ENCODE data around the gene TRAPPC8.
"Not testable (repeated sequence)": the region's sequence is repeated elsewhere in the genome, so short reads cannot be mapped to it uniquely, and the experiment has no call there.

The TRAPPC8 gene

GRCh38 chr18:31929273-31929672, 13.7 kb downstream of the TRAPPC8 start:
- TF ChIP-seq CTCF (IDR thresholded peaks at IDR 0.05; ENCODE audit: borderline replicate concordance, extremely low read depth, low read length, poor library complexity, severe bottlenecking) = no peak
- no peak for TF ChIP-seq EZH2 (IDR thresholded peaks at IDR 0.05; ENCODE audit: borderline replicate concordance, low read depth, low read length, severe bottlenecking)
- Histone ChIP-seq H3K4me3 (ENCODE audit: low read depth in 1 of 2, low read length in 2 of 2) (no peak overlapping the region), H3K9me3 (ENCODE audit: insufficient read depth, low read length, severe bottlenecking) (no peaks in the 10 kb centered on the region), H3K4me1 (ENCODE audit: insufficient read depth, low read length) (no peaks in the 10 kb centered on the region), H3K27me3 (ENCODE audit: insufficient read depth, low read length, poor library complexity) (no peaks in the 10 kb centered on the region), H4K20me1 (ENCODE audit: insufficient read depth, low read length) (peaks cover 4% of the 10 kb centered on the region; the same call in 1 of the 2 replicates), H3K4me2 (ENCODE audit: insufficient read depth, low read length) (no peak overlapping the region), H2AFZ (ENCODE audit: low read depth, low read length) (no peak overlapping the region), H3K79me2 (ENCODE audit: insufficient read depth, low read length) (peaks cover 73% of the 10 kb centered on the region), H3K27ac (ENCODE audit: low read length) (no peak overlapping the region), H3K9ac (ENCODE audit: low read depth, low read length) (no peak overlapping the region), H3K36me3 (ENCODE audit: insufficient read depth, low read length) (peaks cover 45% of the 10 kb centered on the region)
- ATAC-seq (ENCODE audit: insufficient read depth, low read depth) (no peak), DNase-seq (no peak)

GRCh38 chr18:31926988-31927387, 15.9 kb downstream of the TRAPPC8 start:
- Histone ChIP-seq H3K79me2 (ENCODE audit: insufficient read depth, low read length) (peaks cover 68% of the 10 kb centered on the region), H3K36me3 (ENCODE audit: insufficient read depth, low read length) (peaks cover 50% of the 10 kb centered on the region)
- not testable (repeated sequence) for H4K20me1 ChIP-seq (ENCODE audit: insufficient read depth, low read length); H3K27me3 ChIP-seq (ENCODE audit: insufficient read depth, low read length, poor library complexity); H3K4me2 ChIP-seq (ENCODE audit: insufficient read depth, low read length); H3K9me3 ChIP-seq (ENCODE audit: insufficient read depth, low read length, severe bottlenecking); ATAC-seq (ENCODE audit: insufficient read depth, low read depth); H3K9ac ChIP-seq (ENCODE audit: low read depth, low read length); H2AFZ ChIP-seq (ENCODE audit: low read depth, low read length); H3K4me1 ChIP-seq (ENCODE audit: insufficient read depth, low read length); H3K27ac ChIP-seq (ENCODE audit: low read length); DNase-seq; H3K4me3 ChIP-seq (ENCODE audit: low read depth in 1 of 2, low read length in 2 of 2)

- no peaks in the 10 kb centered on the region; the same call in 1 of the 2 replicates for H4K20me1 ChIP-seq (ENCODE audit: insufficient read depth, low read length)
- H2AFZ ChIP-seq (ENCODE audit: low read depth, low read length) = no peak overlapping the region
- no peaks in the 10 kb centered on the region for H3K27me3 ChIP-seq (ENCODE audit: insufficient read depth, low read length, poor library complexity)
- H3K36me3 ChIP-seq (ENCODE audit: insufficient read depth, low read length) = peaks cover 42% of the 10 kb centered on the region; the same call in 1 of the 2 replicates
- ATAC-seq (ENCODE audit: insufficient read depth, low read depth) (no peak), DNase-seq (no peak)
- no peak overlapping the region for H3K9ac ChIP-seq (ENCODE audit: low read depth, low read length)
- TF ChIP-seq CTCF (IDR thresholded peaks at IDR 0.05; ENCODE audit: borderline replicate concordance, extremely low read depth, low read length, poor library complexity, severe bottlenecking) (no peak), EZH2 (IDR thresholded peaks at IDR 0.05; ENCODE audit: borderline replicate concordance, low read depth, low read length, severe bottlenecking) (no peak)
- no peak overlapping the region for H3K4me3 ChIP-seq (ENCODE audit: low read depth in 1 of 2, low read length in 2 of 2)
- H3K4me1 ChIP-seq (ENCODE audit: insufficient read depth, low read length) = no peaks in the 10 kb centered on the region
- H3K9me3 ChIP-seq (ENCODE audit: insufficient read depth, low read length, severe bottlenecking) = no peaks in the 10 kb centered on the region
- no peak overlapping the region for H3K27ac ChIP-seq (ENCODE audit: low read length)
- peaks cover 49% of the 10 kb centered on the region for H3K79me2 ChIP-seq (ENCODE audit: insufficient read depth, low read length)
- H3K4me2 ChIP-seq (ENCODE audit: insufficient read depth, low read length) = no peak overlapping the region
These were observed 22.7 kb downstream of the TRAPPC8 start for GRCh38 chr18:31920277-31920676.

GRCh38 chr18:31919366-31919765, 23.6 kb downstream of the TRAPPC8 start:
- not testable (repeated sequence) for H3K27ac ChIP-seq (ENCODE audit: low read length); H3K27me3 ChIP-seq (ENCODE audit: insufficient read depth, low read length, poor library complexity); H2AFZ ChIP-seq (ENCODE audit: low read depth, low read length); ATAC-seq (ENCODE audit: insufficient read depth, low read depth); H3K4me1 ChIP-seq (ENCODE audit: insufficient read depth, low read length); H3K4me3 ChIP-seq (ENCODE audit: low read depth in 1 of 2, low read length in 2 of 2); H4K20me1 ChIP-seq (ENCODE audit: insufficient read depth, low read length); H3K9ac ChIP-seq (ENCODE audit: low read depth, low read length); DNase-seq; H3K9me3 ChIP-seq (ENCODE audit: insufficient read depth, low read length, severe bottlenecking); H3K4me2 ChIP-seq (ENCODE audit: insufficient read depth, low read length)
- H3K36me3 ChIP-seq (ENCODE audit: insufficient read depth, low read length) = peaks cover 45% of the 10 kb centered on the region; the same call in 1 of the 2 replicates
- peaks cover 47% of the 10 kb centered on the region for H3K79me2 ChIP-seq (ENCODE audit: insufficient read depth, low read length)

Measured in DND-41 (cell line).